Erythroblast (primary cell): ENCODE measurements around the gene SHISAL1.

Experiments used
- DNase-seq, 2 experiments: peaks; one replicate each; lab custom pipeline; 2025; lab: John Stamatoyannopoulos, UW
- GATA1 ChIP-seq: IDR thresholded peaks from 2 replicates; pipeline ENCODE4 v1.6.1; 2011; ENCODE audit warnings: low read depth, mild to moderate bottlenecking, control low read depth, low read length, moderate library complexity
- POLR2A ChIP-seq: IDR thresholded peaks from 2 replicates; pipeline ENCODE4 v1.6.1; 2011; ENCODE audit warnings: mild to moderate bottlenecking, low read length

Gene SHISAL1

GRCh38 chr22:44231233-44231632, 81.5 kb downstream of the SHISAL1 start:
- DNase-seq, result no peak
- TF ChIP-seq GATA1 (no peak), POLR2A (no peak)

- TF ChIP-seq GATA1 (no peak), POLR2A (no peak)
Observed at GRCh38 chr22:44229809-44230208, 82.9 kb downstream of the SHISAL1 start.

DNA sequence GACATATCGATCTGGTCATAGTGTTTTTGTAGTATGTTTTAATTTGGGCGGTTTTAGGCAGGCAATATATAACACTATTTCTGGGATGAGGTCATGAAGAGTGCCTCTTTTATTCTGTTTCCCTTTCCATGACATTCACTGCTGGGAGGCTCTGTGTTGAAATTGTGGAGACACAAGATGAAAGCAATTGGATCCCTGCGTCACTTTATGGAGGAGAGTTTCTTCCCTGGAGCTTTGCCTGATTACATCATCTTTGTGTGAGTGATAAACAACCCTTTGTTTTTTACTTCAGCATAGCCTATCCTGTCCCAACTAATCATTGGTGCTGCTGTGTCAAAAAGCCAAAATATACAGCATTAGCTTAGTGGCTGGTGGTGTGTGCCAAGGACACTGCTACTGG, 83.4 kb downstream of the SHISAL1 start:
- no peak for DNase-seq
- TF ChIP-seq POLR2A, result no peak
- TF ChIP-seq GATA1, result no peak

More at GRCh38 chr22:44229809-44230208, 82.9 kb downstream of the SHISAL1 start:
- DNase-seq, result no peak

DNA sequence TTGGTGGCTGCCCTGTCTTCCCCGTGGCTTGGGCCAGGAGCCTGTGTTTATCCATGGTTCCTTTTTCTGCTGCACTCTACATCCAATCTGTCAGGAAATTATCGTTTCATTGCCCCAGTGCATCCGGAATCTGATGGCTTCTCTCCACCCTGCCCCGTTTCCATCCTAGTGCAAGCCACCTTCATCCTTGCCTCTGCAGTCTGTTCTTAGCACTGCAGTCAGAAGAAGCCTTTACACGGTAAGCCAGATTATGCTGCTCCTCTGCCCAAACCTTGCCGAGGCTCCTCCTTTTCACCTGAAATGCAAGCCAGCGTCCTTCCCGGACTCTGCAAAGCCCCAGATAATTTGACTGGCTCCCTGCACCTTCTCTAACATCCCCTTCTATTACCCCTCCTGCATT, 86.9 kb downstream of the SHISAL1 start:
- no peak for DNase-seq
- TF ChIP-seq GATA1 (no peak), POLR2A (no peak)

DNA sequence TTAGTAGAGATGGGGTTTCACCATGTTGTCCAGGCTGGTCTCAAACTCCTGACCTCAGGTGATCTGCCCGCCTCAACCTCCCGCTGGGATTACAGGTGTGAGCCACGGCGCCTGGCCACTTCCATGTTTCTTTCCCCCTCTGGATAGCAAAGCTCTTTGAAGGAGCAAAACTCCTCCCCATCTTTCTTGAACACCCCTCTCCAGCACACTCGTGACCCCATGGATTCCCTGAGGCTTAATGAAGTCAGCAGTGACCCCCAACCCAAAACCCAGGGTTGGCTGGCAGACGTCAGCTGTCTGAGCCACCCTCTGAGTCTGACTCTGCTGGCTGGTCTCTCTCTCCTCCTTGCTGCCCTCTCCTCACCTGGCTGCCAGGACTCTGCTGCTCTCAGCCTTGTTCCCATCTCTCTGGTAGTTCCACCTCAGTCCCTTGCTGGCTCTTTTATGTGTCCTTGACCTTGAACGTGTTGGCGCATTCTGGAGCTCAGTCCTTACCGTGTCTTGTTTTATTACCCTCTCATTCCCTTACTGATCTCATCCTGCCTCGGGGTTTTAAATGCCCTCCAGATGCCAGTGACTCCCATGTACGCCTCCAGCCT, 87.6 kb downstream of the SHISAL1 start:
- no peak for DNase-seq
- no peak for TF ChIP-seq GATA1
- TF ChIP-seq POLR2A, result no peak

GRCh38 chr22:44224166-44224565, 88.6 kb downstream of the SHISAL1 start:
- TF ChIP-seq POLR2A (no peak), GATA1 (no peak)
- DNase-seq, result no peak

DNA sequence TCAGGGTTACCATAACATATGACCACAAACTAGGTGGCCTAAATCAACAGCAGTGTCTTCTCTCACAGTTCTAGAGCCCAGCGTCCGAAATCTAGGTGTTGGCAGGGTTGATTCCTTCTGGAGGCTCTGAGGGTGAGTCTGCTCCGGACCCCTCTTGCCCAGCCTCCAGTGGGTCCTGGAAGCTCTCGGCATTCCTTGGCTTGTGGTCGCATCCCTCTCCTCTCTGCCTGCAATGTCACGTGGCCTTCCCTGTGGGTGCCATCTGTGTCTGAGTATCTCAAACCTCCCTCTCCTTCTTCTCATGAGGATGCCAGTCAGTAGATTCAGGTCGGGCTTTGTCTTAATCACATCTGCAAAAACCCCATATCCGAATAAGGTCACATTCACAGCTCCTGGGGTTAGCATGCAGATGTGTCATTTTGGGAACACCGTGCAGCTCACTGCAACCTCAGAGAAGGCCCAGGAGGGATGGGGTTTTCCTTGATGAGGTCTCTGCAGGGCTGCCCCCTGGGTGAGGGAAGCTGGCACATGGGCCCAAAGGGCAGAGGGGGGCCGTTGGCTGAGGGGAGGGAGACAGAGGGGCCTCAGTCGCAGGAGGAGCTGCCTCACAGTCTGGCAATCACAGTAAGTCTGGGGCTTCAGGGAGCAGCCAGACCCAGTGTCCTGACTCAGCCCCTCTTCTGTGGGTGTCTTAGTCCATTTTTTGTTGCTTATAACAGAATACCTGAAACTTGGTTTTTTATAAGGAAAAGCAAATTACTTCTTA, 90.9 kb downstream of the SHISAL1 start:
- no peak for TF ChIP-seq POLR2A
- no peak for TF ChIP-seq GATA1
- no peak for DNase-seq

DNA sequence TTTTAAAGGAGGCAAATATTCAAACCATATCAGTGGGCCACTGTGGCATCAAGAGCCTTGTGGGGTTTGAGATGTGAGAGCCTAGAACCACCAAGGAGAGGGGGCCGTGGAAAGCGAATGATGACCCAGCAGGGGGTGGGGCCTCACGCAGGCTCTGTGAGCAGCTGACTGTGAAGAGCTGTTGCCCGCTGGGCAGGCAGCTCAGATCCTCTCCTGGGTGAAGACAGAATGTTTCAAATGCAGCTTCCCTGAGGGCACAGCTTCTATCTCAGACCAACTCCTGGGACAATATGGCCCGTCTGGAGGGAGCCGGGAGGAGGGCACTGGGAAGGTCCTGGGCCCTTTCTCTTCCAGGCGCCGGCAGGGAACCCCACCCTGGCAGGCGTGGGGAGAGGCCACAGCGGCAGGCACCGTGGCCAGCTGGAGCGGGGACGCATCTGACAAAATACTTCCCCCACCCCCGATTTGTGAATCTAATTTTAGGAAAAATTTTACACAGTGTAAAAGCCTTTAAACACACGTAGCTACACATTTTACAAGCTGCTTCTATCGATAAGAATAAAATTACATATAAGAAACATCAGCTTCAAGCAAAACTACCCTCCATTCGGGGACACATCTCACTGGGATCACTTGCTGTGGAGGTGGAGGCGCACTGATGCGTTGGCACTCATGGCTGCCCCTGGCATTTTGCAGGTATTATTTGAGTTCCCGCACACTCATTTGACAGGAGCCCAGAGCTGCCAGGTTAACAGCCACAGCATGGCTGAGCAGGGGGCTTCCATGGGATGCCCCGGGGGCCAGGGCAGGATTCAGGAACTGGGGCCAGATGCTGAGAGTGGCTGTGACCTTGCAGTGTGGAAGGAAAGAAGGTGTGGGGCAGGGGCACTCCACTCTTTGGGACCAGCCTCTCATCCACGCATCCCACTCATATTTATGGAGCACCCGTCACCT, 91.7 kb downstream of the SHISAL1 start:
- TF ChIP-seq GATA1 (no peak), POLR2A (no peak)
- DNase-seq, result no peak

- TF ChIP-seq POLR2A (no peak), GATA1 (no peak)
- DNase-seq, result no peak
Observed at GRCh38 chr22:44219101-44219870, 93.5 kb downstream of the SHISAL1 start.

DNA sequence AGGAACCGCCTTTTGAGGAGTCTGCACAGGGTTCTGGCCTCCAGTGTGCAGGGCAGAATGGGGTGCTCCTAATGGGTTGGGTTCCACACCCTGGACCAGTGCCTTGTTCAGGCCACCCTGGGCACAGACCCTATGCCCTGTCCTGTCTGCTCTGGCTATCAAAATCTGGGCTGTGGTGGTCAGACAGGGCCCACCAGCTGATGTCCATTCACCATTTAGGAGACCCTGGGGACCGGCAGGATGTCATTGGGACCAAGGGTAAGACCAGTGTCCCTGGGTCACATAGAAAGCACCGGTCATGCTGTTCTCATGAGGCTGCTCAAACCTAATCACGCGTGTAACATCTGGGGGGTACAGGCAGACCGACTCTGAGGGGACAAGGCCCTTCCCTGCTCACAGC, 94.7 kb downstream of the SHISAL1 start:
- no peak for DNase-seq
- no peak for TF ChIP-seq POLR2A
- no peak for TF ChIP-seq GATA1

DNA sequence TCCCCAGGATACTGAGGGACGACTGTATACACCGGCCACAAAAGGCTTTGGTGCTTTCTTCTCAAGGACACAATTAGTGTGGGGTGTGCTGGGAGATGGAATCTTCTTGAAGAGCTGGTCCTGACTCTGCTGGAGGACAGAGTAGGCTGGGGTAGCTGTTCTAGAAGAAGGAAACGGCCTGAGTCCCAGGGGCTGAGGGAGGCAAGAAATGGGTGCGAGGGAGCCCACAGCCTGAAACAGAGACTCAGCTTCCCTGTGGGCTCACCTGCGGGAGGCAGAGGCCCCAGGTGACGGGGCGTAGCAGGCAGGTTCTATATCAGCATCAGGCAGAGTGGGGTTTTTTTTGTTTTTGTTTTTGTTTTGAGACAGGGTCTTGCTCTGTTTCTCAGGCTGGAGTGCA, 95.4 kb downstream of the SHISAL1 start:
- TF ChIP-seq GATA1 (no peak), POLR2A (no peak)
- DNase-seq, result no peak

GRCh38 chr22:44215287-44215686, 97.5 kb downstream of the SHISAL1 start:
- DNase-seq, result no peak
- TF ChIP-seq POLR2A (no peak), GATA1 (no peak)

- no peak for DNase-seq
- TF ChIP-seq POLR2A, result no peak
- TF ChIP-seq GATA1, result no peak
Observed at GRCh38 chr22:44214764-44215163, 98.0 kb downstream of the SHISAL1 start.

GRCh38 chr22:44214187-44214586, 98.6 kb downstream of the SHISAL1 start:
- DNase-seq, result no peak
- no peak for TF ChIP-seq POLR2A
- TF ChIP-seq GATA1, result no peak
